Measurements from ENCODE around the gene LRRFIP1.

DNA sequence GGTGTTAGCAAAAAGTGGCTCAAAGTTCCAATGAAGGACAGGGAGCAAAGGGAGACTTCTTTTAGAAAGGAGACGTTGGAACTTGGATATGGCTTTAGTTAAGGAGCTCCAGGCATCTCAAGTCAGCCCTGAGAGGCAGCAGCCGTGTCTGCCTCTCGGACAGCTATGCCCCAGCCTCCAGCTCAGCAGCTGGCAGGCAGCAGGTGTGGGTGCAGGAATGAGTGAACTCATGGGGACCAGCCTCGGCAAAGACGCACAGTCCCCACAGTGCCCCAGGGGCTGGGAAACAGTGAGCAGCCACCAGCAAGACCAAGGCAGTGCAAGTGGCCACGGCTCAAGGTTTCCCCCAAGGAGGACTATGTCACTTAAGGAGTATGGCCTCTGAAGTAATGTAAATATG is 1.6 kb upstream of the LRRFIP1 start:
- TF ChIP-seq, protein P1, sequence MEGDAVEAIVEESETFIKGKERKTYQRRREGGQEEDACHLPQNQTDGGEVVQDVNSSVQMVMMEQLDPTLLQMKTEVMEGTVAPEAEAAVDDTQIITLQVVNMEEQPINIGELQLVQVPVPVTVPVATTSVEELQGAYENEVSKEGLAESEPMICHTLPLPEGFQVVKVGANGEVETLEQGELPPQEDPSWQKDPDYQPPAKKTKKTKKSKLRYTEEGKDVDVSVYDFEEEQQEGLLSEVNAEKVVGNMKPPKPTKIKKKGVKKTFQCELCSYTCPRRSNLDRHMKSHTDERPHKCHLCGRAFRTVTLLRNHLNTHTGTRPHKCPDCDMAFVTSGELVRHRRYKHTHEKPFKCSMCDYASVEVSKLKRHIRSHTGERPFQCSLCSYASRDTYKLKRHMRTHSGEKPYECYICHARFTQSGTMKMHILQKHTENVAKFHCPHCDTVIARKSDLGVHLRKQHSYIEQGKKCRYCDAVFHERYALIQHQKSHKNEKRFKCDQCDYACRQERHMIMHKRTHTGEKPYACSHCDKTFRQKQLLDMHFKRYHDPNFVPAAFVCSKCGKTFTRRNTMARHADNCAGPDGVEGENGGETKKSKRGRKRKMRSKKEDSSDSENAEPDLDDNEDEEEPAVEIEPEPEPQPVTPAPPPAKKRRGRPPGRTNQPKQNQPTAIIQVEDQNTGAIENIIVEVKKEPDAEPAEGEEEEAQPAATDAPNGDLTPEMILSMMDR (IDR thresholded peaks at IDR 0.05) = no peak
- TF ChIP-seq POLR2A (IDR thresholded peaks at IDR 0.05) = no peak

Data from uterus (tissue), 2 donors.